Erythroblast (primary cell): Measurements from ENCODE around the gene CHST2.
"Not testable (repeated sequence)": the region's sequence is repeated elsewhere in the genome, so short reads cannot be mapped to it uniquely, and the experiment has no call there.

Experiments used
- DNase-seq, 2 experiments: peaks; one replicate each; lab custom pipeline; 2025; lab: John Stamatoyannopoulos, UW
- GATA1 ChIP-seq: IDR thresholded peaks from 2 replicates; pipeline ENCODE4 v1.6.1; 2011; ENCODE audit warnings: low read depth, mild to moderate bottlenecking, control low read depth, low read length, moderate library complexity
- POLR2A ChIP-seq: IDR thresholded peaks from 2 replicates; pipeline ENCODE4 v1.6.1; 2011; ENCODE audit warnings: mild to moderate bottlenecking, low read length

Gene CHST2

GRCh38 chr3:143158014-143158988 lies 38.7 kb downstream of the CHST2 start:
- TF ChIP-seq POLR2A (no peak), GATA1 (no peak)
- no peak for DNase-seq

- TF ChIP-seq GATA1 (no peak), POLR2A (no peak)
- no peak for DNase-seq
Observed at GRCh38 chr3:143160437-143160836, 40.9 kb downstream of the CHST2 start.

- DNase-seq: no peak
- TF ChIP-seq POLR2A (no peak), GATA1 (no peak)
Observed at GRCh38 chr3:143163562-143164100, 44.1 kb downstream of the CHST2 start.

- TF ChIP-seq GATA1 (no peak), POLR2A (no peak)
- no peak for DNase-seq
Observed at GRCh38 chr3:143165211-143165610, 45.6 kb downstream of the CHST2 start.

GRCh38 chr3:143165612-143166285 lies 46.2 kb downstream of the CHST2 start:
- not testable (repeated sequence) for DNase-seq

- TF ChIP-seq POLR2A: no peak
- TF ChIP-seq GATA1: no peak
- no peak for DNase-seq
Observed at GRCh38 chr3:143166376-143166775, 46.8 kb downstream of the CHST2 start.

- TF ChIP-seq POLR2A (no peak), GATA1 (no peak)
- DNase-seq: peak in 1 of 2 experiments; percentile 13
Observed at GRCh38 chr3:143167969-143168854, 48.6 kb downstream of the CHST2 start.

GRCh38 chr3:143168855-143169192 lies 49.3 kb downstream of the CHST2 start:
- TF ChIP-seq GATA1: no peak
- TF ChIP-seq POLR2A: no peak
- DNase-seq: no peak

GRCh38 chr3:143170074-143170473 lies 50.5 kb downstream of the CHST2 start:
- no peak for DNase-seq
- TF ChIP-seq POLR2A: no peak
- no peak for TF ChIP-seq GATA1

GRCh38 chr3:143170676-143171075 lies 51.1 kb downstream of the CHST2 start:
- no peak for DNase-seq
- TF ChIP-seq GATA1 (no peak), POLR2A (no peak)

GRCh38 chr3:143171141-143171980 lies 51.8 kb downstream of the CHST2 start:
- TF ChIP-seq GATA1 (no peak), POLR2A (no peak)
- no peak for DNase-seq

- DNase-seq: no peak
- TF ChIP-seq POLR2A (no peak), GATA1 (no peak)
Observed at GRCh38 chr3:143172062-143172794, 52.7 kb downstream of the CHST2 start.
